Thoracic aorta (tissue), 2 donors: Measurements from ENCODE around the gene EEF2K. TPM values are rescaled to one million over a fixed set of nuclear protein-coding genes. Genes with fewer than 3 reads are reported as not detected.

Experiments used
- ATAC-seq: fragments of 150-250 bp; one replicate; pipeline ENCODE4 v1.8.0; 2017; ENCODE audit warnings: low read depth; ENCODE audit not compliant: insufficient number of reproducible peaks, low FRiP score
- DNase-seq: peaks from one replicate; pipeline ENCODE4 v3.0.0-alpha.2; 2020; ENCODE audit warnings: low spot score
- H3K27ac ChIP-seq, 2 donors: fragments of 200-600 bp; sonication (generic); 1 replicate in 1 of 2; 2 replicates in 1 of 2; pipeline ENCODE4 v1.5.1; 2016; ENCODE audit warnings: mild to moderate bottlenecking in 2 of 2, moderate library complexity in 2 of 2
- H3K27me3 ChIP-seq: fragments of 200-600 bp; sonication (generic); replicated peaks from 2 replicates; pipeline ENCODE4 v1.6.0; 2016; ENCODE audit warnings: mild to moderate bottlenecking; ENCODE audit not compliant: insufficient read depth
- H3K36me3 ChIP-seq: fragments of 200-600 bp; sonication (generic); one replicate; pipeline ENCODE4 v1.5.1; 2016
- H3K4me1 ChIP-seq, 2 donors: fragments of 200-600 bp; sonication (generic); 1 replicate in 1 of 2; 2 replicates in 1 of 2; pipeline versions ENCODE4 v1.5.1 to v1.6.0; 2016; ENCODE audit warnings: low read depth in 2 of 2, mild to moderate bottlenecking in 1 of 2; ENCODE audit not compliant: control insufficient read depth in 1 of 2
- H3K4me3 ChIP-seq: fragments of 200-600 bp; sonication (generic); 2 replicates; pipeline ENCODE4 v1.5.1; 2016; ENCODE audit warnings: mild to moderate bottlenecking
- H3K9me3 ChIP-seq: fragments of 200-600 bp; sonication (generic); 2 replicates; pipeline ENCODE4 v1.5.1; 2016
- CTCF ChIP-seq: fragments of 200-600 bp; sonication (generic); IDR thresholded peaks from one replicate; pipeline ENCODE4 v1.5.1; 2019; ENCODE audit warnings: antibody characterized with exemption
- total RNA-seq, 2 donors: library from RNA; depleted of rRNA; stranded (reverse); fragments of >200 nt; gene quantifications; one replicate each; pipeline versions ENCODE4 v1.1.0 to v1.2.3, GENCODE V29; 2016

Gene EEF2K
- total RNA-seq, 2 donors from 2014 or later = 35.1 to 38.2 TPM

- ATAC-seq = no peak
- H3K4me3 ChIP-seq = no peak overlapping the region
- no peak for TF ChIP-seq CTCF
- no peaks in the 10 kb centered on the region for H3K27me3 ChIP-seq
- no peak for DNase-seq
- no peaks in the 10 kb centered on the region for H3K9me3 ChIP-seq
- peaks cover 56% of the 10 kb centered on the region for H3K36me3 ChIP-seq
- H3K27ac ChIP-seq = no peak overlapping the region
- no peaks in the 10 kb centered on the region for H3K4me1 ChIP-seq
These were observed 101.8 kb downstream of the EEF2K start for GRCh38 chr16:22307838-22308237.

DNA sequence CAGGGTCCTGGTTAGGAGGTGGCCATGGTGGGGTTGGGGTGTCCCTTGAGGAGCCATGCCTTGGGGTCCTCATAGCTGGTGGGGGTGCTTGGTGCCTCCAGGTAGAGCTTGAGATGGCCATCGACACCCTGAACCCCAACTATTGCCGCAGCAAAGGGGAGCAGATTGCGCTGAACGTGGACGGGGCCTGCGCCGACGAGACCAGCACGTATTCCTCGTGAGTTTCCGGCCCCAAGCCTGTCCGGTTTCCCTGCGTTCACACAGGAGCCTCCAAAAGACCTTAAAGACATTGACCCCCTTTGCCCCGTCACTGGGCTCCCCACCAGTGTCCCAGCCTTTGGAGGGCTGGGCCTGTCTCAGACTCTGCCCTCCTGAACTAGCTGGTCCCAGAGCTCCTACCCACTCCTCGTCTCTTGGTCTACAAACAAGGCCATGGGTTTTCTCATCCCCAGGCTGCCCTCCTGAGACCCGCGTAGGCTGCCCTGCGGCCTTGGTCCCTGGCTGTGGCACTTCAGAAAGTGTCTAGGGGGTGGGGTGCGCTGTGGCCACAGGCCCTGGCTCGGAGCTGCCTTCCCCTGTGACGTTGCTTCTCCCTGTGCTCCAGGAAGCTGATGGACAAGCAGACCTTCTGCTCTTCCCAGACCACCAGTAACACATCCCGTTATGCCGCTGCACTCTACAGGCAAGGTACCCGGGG is 102.9 kb downstream of the EEF2K start:
- Histone ChIP-seq H3K27ac (no peak overlapping the region), H3K9me3 (no peaks in the 10 kb centered on the region), H3K4me3 (no peak overlapping the region), H3K27me3 (no peaks in the 10 kb centered on the region), H3K36me3 (peaks cover 66% of the 10 kb centered on the region), H3K4me1 (no peaks in the 10 kb centered on the region)
- ATAC-seq = no peak
- DNase-seq = no peak
- no peak for TF ChIP-seq CTCF

DNA sequence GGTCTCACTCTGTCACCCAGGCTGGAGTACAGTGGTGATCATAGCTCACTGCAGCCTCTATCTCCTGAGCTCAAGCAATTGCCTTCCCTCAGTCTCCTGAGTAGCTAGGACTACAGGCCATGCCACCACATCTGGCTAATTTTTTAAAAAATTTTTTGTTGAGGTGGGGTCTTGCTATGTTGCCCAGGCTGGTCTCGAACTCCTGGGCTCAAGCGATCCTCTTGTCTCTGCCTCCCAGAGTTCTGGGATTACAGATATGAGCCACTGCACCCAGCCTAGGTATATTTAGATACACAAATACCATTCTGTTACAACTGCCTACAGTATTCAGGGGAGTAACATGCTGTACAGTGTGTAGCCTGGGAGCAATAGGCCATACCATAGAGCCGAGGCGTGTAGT is 105.4 kb downstream of the EEF2K start:
- ATAC-seq = no peak
- Histone ChIP-seq H3K27ac (no peak overlapping the region), H3K9me3 (no peaks in the 10 kb centered on the region), H3K4me1 (no peaks in the 10 kb centered on the region), H3K4me3 (no peak overlapping the region), H3K27me3 (no peaks in the 10 kb centered on the region), H3K36me3 (peaks cover 78% of the 10 kb centered on the region)
- TF ChIP-seq CTCF = no peak
- DNase-seq = no peak

DNA sequence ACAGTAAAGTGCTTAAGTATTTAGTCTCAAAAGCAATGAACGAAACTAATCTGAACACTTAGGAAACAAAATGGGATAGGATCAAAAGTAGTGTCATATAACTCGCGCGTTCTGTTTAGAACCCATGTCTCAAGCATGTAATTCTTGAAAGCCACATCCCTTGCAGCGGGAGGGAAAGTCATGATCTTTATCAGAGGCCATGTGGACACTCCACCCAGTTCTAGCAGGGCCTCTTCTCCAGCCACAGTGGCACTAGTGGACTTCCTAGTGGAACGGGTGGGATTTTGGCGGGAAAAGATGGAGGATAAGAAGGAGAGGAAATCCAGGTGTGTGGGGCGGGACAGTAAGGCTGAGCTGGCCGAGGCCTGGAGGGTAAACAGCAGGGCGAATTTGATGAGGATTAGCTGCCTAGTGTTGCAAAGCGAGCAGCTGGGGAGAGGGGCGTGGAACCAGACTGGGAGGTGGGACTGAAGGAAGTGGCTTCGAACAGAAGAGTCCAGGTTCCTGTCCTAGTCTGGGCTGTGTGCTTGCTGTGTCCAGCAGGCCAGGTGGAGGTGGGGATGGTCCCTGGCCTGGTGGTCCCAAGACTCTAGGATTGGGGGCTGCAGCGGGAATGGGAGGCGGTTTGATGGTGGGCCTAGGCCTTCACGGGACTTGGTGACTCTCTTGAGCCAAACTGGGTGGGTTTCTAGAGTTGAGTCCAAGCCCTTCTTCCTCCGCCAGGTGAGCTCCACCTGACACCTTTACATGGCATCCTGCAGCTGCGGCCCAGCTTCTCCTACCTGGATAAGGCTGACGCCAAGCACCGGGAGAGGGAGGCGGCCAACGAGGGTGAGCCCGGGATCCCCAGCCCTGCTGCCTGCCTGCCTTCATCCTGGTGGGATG is 107.1 kb downstream of the EEF2K start:
- ATAC-seq = no peak
- H3K4me3 ChIP-seq = no peak overlapping the region
- no peak for TF ChIP-seq CTCF
- H3K36me3 ChIP-seq = peaks cover 75% of the 10 kb centered on the region
- H3K4me1 ChIP-seq = no peaks in the 10 kb centered on the region
- no peak overlapping the region for H3K27ac ChIP-seq
- H3K27me3 ChIP-seq = no peaks in the 10 kb centered on the region
- DNase-seq = no peak
- H3K9me3 ChIP-seq = no peaks in the 10 kb centered on the region

DNA sequence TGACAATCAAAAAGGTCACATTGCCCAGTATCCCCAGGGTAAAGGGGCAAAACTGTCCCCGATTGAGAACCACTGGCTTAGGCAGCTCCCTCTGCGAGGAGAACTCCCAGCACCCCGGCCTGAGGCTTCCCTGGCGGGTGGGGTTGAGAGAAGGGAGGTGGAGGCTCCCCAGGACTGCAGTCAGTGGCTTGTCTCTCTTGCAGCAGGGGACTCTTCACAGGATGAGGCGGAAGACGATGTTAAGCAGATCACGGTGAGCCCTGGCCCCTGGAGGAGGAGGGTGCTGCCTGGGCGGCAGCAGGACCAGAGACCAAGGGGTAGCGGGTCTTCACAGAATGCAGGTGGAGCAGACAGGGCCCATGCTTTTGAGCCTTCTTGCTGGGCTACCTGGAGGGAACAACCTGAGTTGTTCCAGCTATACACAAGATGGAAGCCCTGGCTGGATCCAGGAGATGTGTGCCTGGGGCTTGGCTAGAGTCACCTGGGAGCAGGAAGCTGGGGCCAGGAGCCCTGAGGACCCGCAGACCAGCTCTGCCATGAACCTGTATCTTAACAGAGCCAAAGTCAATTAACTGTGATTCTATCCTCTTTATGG is 107.9 kb downstream of the EEF2K start:
- H3K4me1 ChIP-seq = no peaks in the 10 kb centered on the region
- DNase-seq (no peak), ATAC-seq (no peak)
- no peaks in the 10 kb centered on the region for H3K9me3 ChIP-seq
- TF ChIP-seq CTCF = no peak
- H3K27ac ChIP-seq = no peak overlapping the region
- no peak overlapping the region for H3K4me3 ChIP-seq
- H3K27me3 ChIP-seq = no peaks in the 10 kb centered on the region
- peaks cover 74% of the 10 kb centered on the region for H3K36me3 ChIP-seq
